ENCODE data around the gene DGKI. TPM values are rescaled to one million over a fixed set of nuclear protein-coding genes. Genes with fewer than 3 reads are reported as not detected.
A peak's percentile ranks its signal among the peaks of the same experiment; 100 is the strongest.

DGKI gene
- total and polyA plus RNA-seq, 12 donors = 0.12 to 4.6 (median 1.1) TPM

DNA sequence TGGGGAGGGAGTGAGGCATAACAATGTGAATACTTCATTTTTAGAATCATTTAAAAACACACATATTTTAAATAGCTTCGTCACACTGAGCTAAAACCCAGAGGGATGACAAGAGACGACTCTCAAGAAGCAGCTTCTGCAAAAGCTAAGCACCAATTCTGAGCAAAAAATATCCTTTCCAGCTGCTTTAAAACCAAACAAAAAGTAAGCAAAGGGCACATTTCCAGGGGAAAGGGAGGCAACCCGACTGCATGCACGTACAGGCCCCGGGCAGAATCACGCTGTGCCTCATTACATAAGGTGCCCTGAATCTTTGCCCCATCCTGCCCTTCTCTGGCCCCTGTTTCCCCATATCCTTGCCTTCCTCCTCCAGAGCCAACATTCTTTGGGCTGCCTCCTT, 78.4 kb downstream of the DGKI start:
- no peak for DNase-seq
- Histone ChIP-seq H3K4me1 (replicated peaks in 1 of 2) (no peaks in the 10 kb centered on the region), H3K27me3 (no peaks in the 10 kb centered on the region), H3K36me3 (replicated peaks in 1 of 2) (no peaks in the 10 kb centered on the region), H3K4me3 (no peak overlapping the region), H3K27ac (no peak overlapping the region), H3K9me3 (replicated peaks in 1 of 3) (no peaks in the 10 kb centered on the region)
- intact Hi-C loops (cut with DNase I) = no loop called here
- TF ChIP-seq POLR2A (IDR thresholded peaks at IDR 0.05) = no peak
- 72 to 88% (median 79%) methylated on average over 6 of the region's 6 CpGs for WGBS, 4 donors

DNA sequence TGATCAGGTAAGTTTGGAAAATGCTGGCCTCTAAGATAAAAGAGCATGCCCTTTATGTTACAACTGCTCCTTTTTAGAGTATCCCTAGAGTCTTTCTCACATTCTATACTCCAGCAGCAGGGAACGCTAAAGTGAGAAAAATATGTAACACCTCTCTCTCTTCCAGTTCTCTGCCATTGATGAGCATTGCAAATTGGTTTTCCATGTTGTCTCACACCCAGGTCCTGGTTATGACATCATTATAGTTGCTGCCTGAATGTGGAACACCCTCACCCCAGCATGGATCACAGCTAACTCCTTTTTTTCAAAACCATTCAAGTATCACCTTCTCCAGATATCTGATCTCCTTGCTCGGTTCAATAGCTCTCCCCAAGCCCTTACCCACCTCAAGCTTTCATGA, 84.4 kb downstream of the DGKI start:
- 75 to 95% (median 91%) methylated on average over 2 of the region's 2 CpGs for WGBS, 4 donors
- H3K27ac ChIP-seq = no peak overlapping the region

DNA sequence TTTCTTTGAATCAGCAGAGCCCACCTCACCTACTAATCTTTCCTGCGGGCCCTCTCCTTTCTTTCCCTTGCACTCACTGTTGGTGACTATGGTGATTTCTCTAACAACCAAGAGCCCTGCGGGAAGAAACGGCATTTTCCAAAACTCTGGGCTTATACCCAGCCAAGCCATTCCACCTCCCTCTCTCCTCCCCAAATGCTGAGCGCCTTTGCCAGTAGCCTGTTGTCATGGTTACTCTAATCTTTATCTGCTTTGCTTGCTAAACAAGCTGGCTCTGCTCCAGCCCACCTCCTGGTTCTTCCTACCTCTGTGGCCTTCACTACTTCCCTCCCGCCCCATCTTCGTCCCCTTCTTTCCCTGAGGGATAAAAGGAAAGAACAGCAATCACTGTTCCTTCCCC, 86.7 kb downstream of the DGKI start:
- 45 to 52% (median 49%) methylated on average over 6 of the region's 6 CpGs for WGBS, 4 donors
- intact Hi-C loops (cut with DNase I) = no loop called here
- TF ChIP-seq, protein P1, sequence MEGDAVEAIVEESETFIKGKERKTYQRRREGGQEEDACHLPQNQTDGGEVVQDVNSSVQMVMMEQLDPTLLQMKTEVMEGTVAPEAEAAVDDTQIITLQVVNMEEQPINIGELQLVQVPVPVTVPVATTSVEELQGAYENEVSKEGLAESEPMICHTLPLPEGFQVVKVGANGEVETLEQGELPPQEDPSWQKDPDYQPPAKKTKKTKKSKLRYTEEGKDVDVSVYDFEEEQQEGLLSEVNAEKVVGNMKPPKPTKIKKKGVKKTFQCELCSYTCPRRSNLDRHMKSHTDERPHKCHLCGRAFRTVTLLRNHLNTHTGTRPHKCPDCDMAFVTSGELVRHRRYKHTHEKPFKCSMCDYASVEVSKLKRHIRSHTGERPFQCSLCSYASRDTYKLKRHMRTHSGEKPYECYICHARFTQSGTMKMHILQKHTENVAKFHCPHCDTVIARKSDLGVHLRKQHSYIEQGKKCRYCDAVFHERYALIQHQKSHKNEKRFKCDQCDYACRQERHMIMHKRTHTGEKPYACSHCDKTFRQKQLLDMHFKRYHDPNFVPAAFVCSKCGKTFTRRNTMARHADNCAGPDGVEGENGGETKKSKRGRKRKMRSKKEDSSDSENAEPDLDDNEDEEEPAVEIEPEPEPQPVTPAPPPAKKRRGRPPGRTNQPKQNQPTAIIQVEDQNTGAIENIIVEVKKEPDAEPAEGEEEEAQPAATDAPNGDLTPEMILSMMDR (IDR thresholded peaks at IDR 0.05) = no peak
- no peak for TF ChIP-seq POLR2A (IDR thresholded peaks at IDR 0.05)

More for the DNA sequence above, 84.4 kb downstream of the DGKI start:
- intact Hi-C loops (cut with DNase I) = no loop called here
- Histone ChIP-seq H3K36me3 (replicated peaks in 1 of 2) (no peaks in the 10 kb centered on the region), H3K4me1 (replicated peaks in 1 of 2) (no peaks in the 10 kb centered on the region), H3K9me3 (replicated peaks in 1 of 3) (no peaks in the 10 kb centered on the region), H3K4me3 (no peak overlapping the region), H3K27me3 (no peaks in the 10 kb centered on the region)
- DNase-seq = no peak
- TF ChIP-seq, protein P1 (IDR thresholded peaks at IDR 0.05) = no peak
- TF ChIP-seq POLR2A (IDR thresholded peaks at IDR 0.05) = no peak

DNA sequence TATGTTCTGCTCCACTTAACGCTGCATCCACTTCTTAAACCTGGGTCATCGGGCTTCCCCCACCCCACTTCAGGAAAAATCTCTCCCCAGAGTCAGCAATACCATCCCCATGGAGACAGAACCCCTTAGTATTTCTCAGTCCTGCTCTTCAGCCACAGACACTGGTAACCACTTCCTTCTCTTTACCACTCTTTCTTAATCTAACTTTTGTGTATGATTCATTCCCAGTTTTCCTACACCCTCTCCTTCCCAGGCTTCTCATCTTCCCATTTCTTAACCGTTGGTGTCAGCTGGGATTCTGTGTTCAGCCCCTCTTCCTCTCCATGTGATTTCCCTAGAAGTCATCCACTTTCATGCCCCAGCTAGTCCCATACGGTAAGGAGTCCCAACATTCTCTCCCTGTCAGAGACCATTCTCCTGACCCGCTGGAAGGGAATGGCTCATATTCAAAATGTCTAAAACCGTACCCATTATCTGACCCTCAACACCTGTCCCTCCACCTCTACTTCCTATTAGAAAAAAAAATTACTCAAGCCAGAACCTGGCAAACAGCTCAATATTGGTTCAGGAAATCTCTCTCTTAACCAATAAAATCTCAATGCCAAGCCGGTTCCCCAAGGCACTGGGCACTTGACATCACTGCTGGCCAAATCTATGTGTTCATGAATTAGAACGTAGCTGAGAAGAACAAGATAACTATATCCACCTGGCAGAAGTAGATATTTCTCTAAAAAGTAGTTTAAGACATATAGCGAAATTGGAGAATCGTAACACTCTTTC, 89.4 kb downstream of the DGKI start:
- Histone ChIP-seq H3K36me3 (replicated peaks in 1 of 2) (no peaks in the 10 kb centered on the region), H3K27ac (no peak overlapping the region), H3K9me3 (replicated peaks in 1 of 3) (no peaks in the 10 kb centered on the region), H3K4me3 (no peak overlapping the region), H3K27me3 (no peaks in the 10 kb centered on the region), H3K4me1 (replicated peaks in 1 of 2) (no peaks in the 10 kb centered on the region)
- 75 to 86% (median 81%) methylated on average over 10 of the region's 10 CpGs for WGBS, 4 donors
- TF ChIP-seq, protein P1 (IDR thresholded peaks at IDR 0.05) = no peak
- TF ChIP-seq POLR2A (IDR thresholded peaks at IDR 0.05) = no peak
- intact Hi-C loops (cut with DNase I) = no loop called here
- DNase-seq = no peak

More for the DNA sequence above, 86.7 kb downstream of the DGKI start:
- no peaks in the 10 kb centered on the region for H3K9me3 ChIP-seq (replicated peaks in 1 of 3)
- H3K27me3 ChIP-seq = no peaks in the 10 kb centered on the region
- no peaks in the 10 kb centered on the region for H3K4me1 ChIP-seq (replicated peaks in 1 of 2)
- H3K36me3 ChIP-seq (replicated peaks in 1 of 2) = no peaks in the 10 kb centered on the region
- H3K27ac ChIP-seq = no peak overlapping the region
- peak; percentile 28 to 88 (median 40) for DNase-seq
- no peak overlapping the region for H3K4me3 ChIP-seq
